GM23338 (cell line): Measurements from ENCODE around the gene MARCHF2. TPM values are rescaled to one million over a fixed set of nuclear protein-coding genes. Genes with fewer than 3 reads are reported as not detected.

Experiments used
- ATAC-seq: fragments of 200-7000 bp; cut with Tn5 transposase; 3 replicates; pipeline ENCODE4 v1.9.1; 2020
- DNase-seq: peaks from one replicate; pipeline ENCODE4 v3.0.0-alpha.2; 2015; ENCODE audit warnings: low spot score
- H2AFZ ChIP-seq: fragments of 200-600 bp; sonication (generic); 2 replicates; pipeline ENCODE4 v1.8.0; 2016; ENCODE audit warnings: antibody characterized with exemption, mild to moderate bottlenecking, moderate library complexity
- H3F3A ChIP-seq: fragments of 200-600 bp; sonication (generic); replicated peaks from 2 replicates; pipeline ENCODE4 v1.8.0; 2017; ENCODE audit warnings: antibody characterized with exemption, mixed run types, low read depth
- H3K27ac ChIP-seq: fragments of 200-600 bp; sonication (generic); 2 replicates; pipeline ENCODE4 v1.6.1; 2016; ENCODE audit warnings: low read depth
- H3K27me3 ChIP-seq: fragments of 200-600 bp; sonication (generic); 2 replicates; pipeline ENCODE4 v1.8.0; 2016; ENCODE audit warnings: mild to moderate bottlenecking, mixed run types, moderate library complexity; ENCODE audit not compliant: insufficient read depth
- H3K36me3 ChIP-seq: fragments of 200-600 bp; sonication (generic); 2 replicates; pipeline ENCODE4 v1.8.0; 2016; ENCODE audit warnings: mild to moderate bottlenecking; ENCODE audit not compliant: insufficient read depth
- H3K4me1 ChIP-seq: fragments of 200-600 bp; sonication (generic); 2 replicates; pipeline ENCODE4 v1.8.0; 2016; ENCODE audit warnings: mild to moderate bottlenecking, moderate library complexity; ENCODE audit not compliant: insufficient read depth
- H3K4me2 ChIP-seq: fragments of 200-600 bp; sonication (generic); 2 replicates; pipeline ENCODE4 v1.7.1; 2017; ENCODE audit warnings: mixed run types
- H3K4me3 ChIP-seq: fragments of 200-600 bp; sonication (generic); 2 replicates; pipeline ENCODE4 v1.6.1; 2016; ENCODE audit warnings: mixed run types
- H3K79me2 ChIP-seq: fragments of 200-600 bp; sonication (generic); replicated peaks from 2 replicates; pipeline ENCODE4 v1.8.0; 2017; ENCODE audit warnings: mild to moderate bottlenecking; ENCODE audit not compliant: insufficient read depth
- H3K9me2 ChIP-seq: fragments of 200-600 bp; sonication (generic); 2 replicates; pipeline ENCODE4 v1.8.0; 2017; ENCODE audit not compliant: insufficient read depth
- H4K20me1 ChIP-seq: fragments of 200-600 bp; sonication (generic); replicated peaks from 2 replicates; pipeline ENCODE4 v1.8.0; 2017; ENCODE audit warnings: mild to moderate bottlenecking; ENCODE audit not compliant: insufficient read depth
- H3K27ac Mint-ChIP-seq: 2 replicates; pipeline ENCODE4 v1.8.0; 2020; ENCODE audit warnings: inconsistent platforms, mild to moderate bottlenecking, moderate library complexity, mixed read lengths
- H3K27me3 Mint-ChIP-seq: 3 replicates; pipeline ENCODE4 v1.8.0; 2022; ENCODE audit warnings: low read depth, mild to moderate bottlenecking, moderate library complexity, mixed read lengths, inconsistent platforms; ENCODE audit not compliant: insufficient read depth, poor library complexity
- H3K36me3 Mint-ChIP-seq: 3 replicates; pipeline ENCODE4 v1.8.0; 2021; ENCODE audit warnings: low read depth, mild to moderate bottlenecking, inconsistent platforms, moderate library complexity, mixed read lengths
- H3K4me1 Mint-ChIP-seq: 3 replicates; pipeline ENCODE4 v1.8.0; 2020; ENCODE audit warnings: mild to moderate bottlenecking, inconsistent platforms, mixed read lengths
- H3K4me3 Mint-ChIP-seq: 3 replicates; pipeline ENCODE4 v1.8.0; 2021; ENCODE audit warnings: moderate library complexity, mild to moderate bottlenecking, inconsistent platforms, mixed read lengths
- H3K9me3 Mint-ChIP-seq: 3 replicates; pipeline ENCODE4 v1.8.0; 2020; ENCODE audit warnings: moderate library complexity, mild to moderate bottlenecking, inconsistent platforms, mixed read lengths
- CREB1 ChIP-seq: fragments of 250-450 bp; sonication (Bioruptor Pico); IDR thresholded peaks from 2 replicates; pipeline ENCODE4 v1.5.0; 2020; ENCODE audit warnings: low read depth, mild to moderate bottlenecking, moderate library complexity
- EZH2 ChIP-seq: fragments of 200-600 bp; sonication (generic); IDR thresholded peaks from one replicate; pipeline ENCODE4 v1.8.0; 2017; ENCODE audit warnings: antibody characterized with exemption, mild to moderate bottlenecking, low read depth; ENCODE audit not compliant: unreplicated experiment
- EZH2phosphoT487 ChIP-seq: fragments of 200-600 bp; sonication (generic); IDR thresholded peaks from one replicate; pipeline ENCODE4 v1.8.1; 2018; ENCODE audit warnings: antibody characterized with exemption; ENCODE audit not compliant: unreplicated experiment
- JUNB ChIP-seq: IDR thresholded peaks from one replicate; pipeline ENCODE4 v1.6.1; 2016; ENCODE audit warnings: antibody characterized with exemption; ENCODE audit not compliant: unreplicated experiment
- NANOG ChIP-seq: IDR thresholded peaks from 2 replicates; pipeline ENCODE4 v1.6.1; 2016; ENCODE audit warnings: antibody characterized with exemption, borderline replicate concordance
- POLR2AphosphoS5 ChIP-seq: IDR thresholded peaks from 2 replicates; pipeline ENCODE4 v1.6.1; 2016; ENCODE audit warnings: antibody characterized with exemption, low read depth
- STAT1 ChIP-seq: IDR thresholded peaks from one replicate; pipeline ENCODE4 v1.6.1; 2016; ENCODE audit warnings: antibody characterized with exemption; ENCODE audit not compliant: unreplicated experiment
- ZNF114 ChIP-seq: fragments of 250-450 bp; sonication (Bioruptor Pico); IDR thresholded peaks from 2 replicates; pipeline ENCODE4 v1.5.0; 2020; ENCODE audit warnings: mild to moderate bottlenecking, moderate library complexity
- ZNF331 ChIP-seq: fragments of 250-450 bp; sonication (Bioruptor Pico); IDR thresholded peaks from 2 replicates; pipeline ENCODE4 v1.5.0; 2020; ENCODE audit warnings: low read depth, mild to moderate bottlenecking, moderate library complexity
- polyA plus RNA-seq: library from polyadenylated mRNA; unstranded; fragments of >200 nt; fragmentation: Nextera tagmentation; extraction: Ambion mirVana; gene quantifications from 2 replicates; pipeline ENCODE4 v1.2.1, GENCODE V29; 2016
- total RNA-seq: library from RNA; depleted of rRNA; stranded (reverse); fragments of >200 nt; shearing (Covaris generic); gene quantifications from 2 replicates; pipeline ENCODE4 v1.2.3, GENCODE V29; 2014
- TF ChIP-seq, protein P1 (sequence below): IDR thresholded peaks from 2 replicates; pipeline ENCODE4 v1.6.1; 2016; ENCODE audit warnings: antibody characterized with exemption
- TF ChIP-seq, protein P2 (sequence below): IDR thresholded peaks from one replicate; pipeline ENCODE4 v1.6.1; 2018; ENCODE audit warnings: antibody characterized with exemption; ENCODE audit not compliant: unreplicated experiment
- TF ChIP-seq, protein P3 (sequence below): fragments of 250-450 bp; sonication (Bioruptor Pico); IDR thresholded peaks from 2 replicates; pipeline ENCODE4 v1.5.0; 2020; ENCODE audit warnings: mild to moderate bottlenecking, moderate library complexity
- TF ChIP-seq, protein P4 (sequence below), 2 experiments: fragments of 200-600 bp in 1 of 2; sonication (generic) in 1 of 2; conservative IDR thresholded peaks; 2 replicates each; pipeline versions ENCODE4 v1.5.1 to v1.6.1; 2016 to 2017; ENCODE audit warnings: antibody characterized with exemption in 2 of 2, low read depth in 2 of 2, mild to moderate bottlenecking in 2 of 2, moderate library complexity in 1 of 2

The MARCHF2 gene
- total and polyA plus RNA-seq, 2 experiments from 2014 or later: 18.9 to 50.1 TPM

DNA sequence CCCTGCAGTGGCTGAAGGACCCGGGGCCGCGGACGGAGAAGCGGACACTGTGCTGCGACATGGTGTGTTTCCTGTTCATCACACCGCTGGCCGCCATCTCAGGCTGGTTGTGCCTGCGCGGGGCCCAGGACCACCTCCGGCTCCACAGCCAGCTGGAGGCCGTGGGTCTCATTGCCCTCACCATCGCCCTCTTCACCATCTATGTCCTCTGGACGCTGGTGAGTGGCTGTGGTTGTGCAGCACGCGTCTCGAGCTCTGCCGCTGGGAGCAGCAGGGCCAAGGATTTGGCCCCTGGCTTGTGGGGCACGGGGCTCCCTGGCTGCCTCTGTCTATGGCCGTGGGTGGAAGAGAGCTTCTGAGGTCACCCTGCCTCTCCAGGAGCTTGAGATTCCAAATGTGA is 17.5 kb downstream of the MARCHF2 start:
- no peaks in the 10 kb centered on the region for H3K27me3 ChIP-seq
- DNase-seq (no peak), ATAC-seq (no peak)
- no peak overlapping the region for H3K4me3 ChIP-seq
- no peak overlapping the region for H3K4me2 ChIP-seq
- H2AFZ ChIP-seq: no peak overlapping the region
- Mint-ChIP-seq H3K27ac (no peak overlapping the region), H3K4me3 (no peak overlapping the region), H3K4me1 (no peaks in the 10 kb centered on the region; the same call in 2 of the 3 replicates), H3K27me3 (peaks cover 9% of the 10 kb centered on the region), H3K36me3 (no peaks in the 10 kb centered on the region; the same call in none of the 3 replicates), H3K9me3 (no peaks in the 10 kb centered on the region)
- H3K36me3 ChIP-seq: no peaks in the 10 kb centered on the region
- H3K79me2 ChIP-seq: no peaks in the 10 kb centered on the region
- no peaks in the 10 kb centered on the region for H3F3A ChIP-seq
- H3K4me1 ChIP-seq: no peaks in the 10 kb centered on the region
- TF ChIP-seq, protein P1, sequence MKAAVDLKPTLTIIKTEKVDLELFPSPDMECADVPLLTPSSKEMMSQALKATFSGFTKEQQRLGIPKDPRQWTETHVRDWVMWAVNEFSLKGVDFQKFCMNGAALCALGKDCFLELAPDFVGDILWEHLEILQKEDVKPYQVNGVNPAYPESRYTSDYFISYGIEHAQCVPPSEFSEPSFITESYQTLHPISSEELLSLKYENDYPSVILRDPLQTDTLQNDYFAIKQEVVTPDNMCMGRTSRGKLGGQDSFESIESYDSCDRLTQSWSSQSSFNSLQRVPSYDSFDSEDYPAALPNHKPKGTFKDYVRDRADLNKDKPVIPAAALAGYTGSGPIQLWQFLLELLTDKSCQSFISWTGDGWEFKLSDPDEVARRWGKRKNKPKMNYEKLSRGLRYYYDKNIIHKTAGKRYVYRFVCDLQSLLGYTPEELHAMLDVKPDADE: no peak
- TF ChIP-seq, protein P2, sequence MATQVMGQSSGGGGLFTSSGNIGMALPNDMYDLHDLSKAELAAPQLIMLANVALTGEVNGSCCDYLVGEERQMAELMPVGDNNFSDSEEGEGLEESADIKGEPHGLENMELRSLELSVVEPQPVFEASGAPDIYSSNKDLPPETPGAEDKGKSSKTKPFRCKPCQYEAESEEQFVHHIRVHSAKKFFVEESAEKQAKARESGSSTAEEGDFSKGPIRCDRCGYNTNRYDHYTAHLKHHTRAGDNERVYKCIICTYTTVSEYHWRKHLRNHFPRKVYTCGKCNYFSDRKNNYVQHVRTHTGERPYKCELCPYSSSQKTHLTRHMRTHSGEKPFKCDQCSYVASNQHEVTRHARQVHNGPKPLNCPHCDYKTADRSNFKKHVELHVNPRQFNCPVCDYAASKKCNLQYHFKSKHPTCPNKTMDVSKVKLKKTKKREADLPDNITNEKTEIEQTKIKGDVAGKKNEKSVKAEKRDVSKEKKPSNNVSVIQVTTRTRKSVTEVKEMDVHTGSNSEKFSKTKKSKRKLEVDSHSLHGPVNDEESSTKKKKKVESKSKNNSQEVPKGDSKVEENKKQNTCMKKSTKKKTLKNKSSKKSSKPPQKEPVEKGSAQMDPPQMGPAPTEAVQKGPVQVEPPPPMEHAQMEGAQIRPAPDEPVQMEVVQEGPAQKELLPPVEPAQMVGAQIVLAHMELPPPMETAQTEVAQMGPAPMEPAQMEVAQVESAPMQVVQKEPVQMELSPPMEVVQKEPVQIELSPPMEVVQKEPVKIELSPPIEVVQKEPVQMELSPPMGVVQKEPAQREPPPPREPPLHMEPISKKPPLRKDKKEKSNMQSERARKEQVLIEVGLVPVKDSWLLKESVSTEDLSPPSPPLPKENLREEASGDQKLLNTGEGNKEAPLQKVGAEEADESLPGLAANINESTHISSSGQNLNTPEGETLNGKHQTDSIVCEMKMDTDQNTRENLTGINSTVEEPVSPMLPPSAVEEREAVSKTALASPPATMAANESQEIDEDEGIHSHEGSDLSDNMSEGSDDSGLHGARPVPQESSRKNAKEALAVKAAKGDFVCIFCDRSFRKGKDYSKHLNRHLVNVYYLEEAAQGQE: no peak
- TF ChIP-seq, protein P3, sequence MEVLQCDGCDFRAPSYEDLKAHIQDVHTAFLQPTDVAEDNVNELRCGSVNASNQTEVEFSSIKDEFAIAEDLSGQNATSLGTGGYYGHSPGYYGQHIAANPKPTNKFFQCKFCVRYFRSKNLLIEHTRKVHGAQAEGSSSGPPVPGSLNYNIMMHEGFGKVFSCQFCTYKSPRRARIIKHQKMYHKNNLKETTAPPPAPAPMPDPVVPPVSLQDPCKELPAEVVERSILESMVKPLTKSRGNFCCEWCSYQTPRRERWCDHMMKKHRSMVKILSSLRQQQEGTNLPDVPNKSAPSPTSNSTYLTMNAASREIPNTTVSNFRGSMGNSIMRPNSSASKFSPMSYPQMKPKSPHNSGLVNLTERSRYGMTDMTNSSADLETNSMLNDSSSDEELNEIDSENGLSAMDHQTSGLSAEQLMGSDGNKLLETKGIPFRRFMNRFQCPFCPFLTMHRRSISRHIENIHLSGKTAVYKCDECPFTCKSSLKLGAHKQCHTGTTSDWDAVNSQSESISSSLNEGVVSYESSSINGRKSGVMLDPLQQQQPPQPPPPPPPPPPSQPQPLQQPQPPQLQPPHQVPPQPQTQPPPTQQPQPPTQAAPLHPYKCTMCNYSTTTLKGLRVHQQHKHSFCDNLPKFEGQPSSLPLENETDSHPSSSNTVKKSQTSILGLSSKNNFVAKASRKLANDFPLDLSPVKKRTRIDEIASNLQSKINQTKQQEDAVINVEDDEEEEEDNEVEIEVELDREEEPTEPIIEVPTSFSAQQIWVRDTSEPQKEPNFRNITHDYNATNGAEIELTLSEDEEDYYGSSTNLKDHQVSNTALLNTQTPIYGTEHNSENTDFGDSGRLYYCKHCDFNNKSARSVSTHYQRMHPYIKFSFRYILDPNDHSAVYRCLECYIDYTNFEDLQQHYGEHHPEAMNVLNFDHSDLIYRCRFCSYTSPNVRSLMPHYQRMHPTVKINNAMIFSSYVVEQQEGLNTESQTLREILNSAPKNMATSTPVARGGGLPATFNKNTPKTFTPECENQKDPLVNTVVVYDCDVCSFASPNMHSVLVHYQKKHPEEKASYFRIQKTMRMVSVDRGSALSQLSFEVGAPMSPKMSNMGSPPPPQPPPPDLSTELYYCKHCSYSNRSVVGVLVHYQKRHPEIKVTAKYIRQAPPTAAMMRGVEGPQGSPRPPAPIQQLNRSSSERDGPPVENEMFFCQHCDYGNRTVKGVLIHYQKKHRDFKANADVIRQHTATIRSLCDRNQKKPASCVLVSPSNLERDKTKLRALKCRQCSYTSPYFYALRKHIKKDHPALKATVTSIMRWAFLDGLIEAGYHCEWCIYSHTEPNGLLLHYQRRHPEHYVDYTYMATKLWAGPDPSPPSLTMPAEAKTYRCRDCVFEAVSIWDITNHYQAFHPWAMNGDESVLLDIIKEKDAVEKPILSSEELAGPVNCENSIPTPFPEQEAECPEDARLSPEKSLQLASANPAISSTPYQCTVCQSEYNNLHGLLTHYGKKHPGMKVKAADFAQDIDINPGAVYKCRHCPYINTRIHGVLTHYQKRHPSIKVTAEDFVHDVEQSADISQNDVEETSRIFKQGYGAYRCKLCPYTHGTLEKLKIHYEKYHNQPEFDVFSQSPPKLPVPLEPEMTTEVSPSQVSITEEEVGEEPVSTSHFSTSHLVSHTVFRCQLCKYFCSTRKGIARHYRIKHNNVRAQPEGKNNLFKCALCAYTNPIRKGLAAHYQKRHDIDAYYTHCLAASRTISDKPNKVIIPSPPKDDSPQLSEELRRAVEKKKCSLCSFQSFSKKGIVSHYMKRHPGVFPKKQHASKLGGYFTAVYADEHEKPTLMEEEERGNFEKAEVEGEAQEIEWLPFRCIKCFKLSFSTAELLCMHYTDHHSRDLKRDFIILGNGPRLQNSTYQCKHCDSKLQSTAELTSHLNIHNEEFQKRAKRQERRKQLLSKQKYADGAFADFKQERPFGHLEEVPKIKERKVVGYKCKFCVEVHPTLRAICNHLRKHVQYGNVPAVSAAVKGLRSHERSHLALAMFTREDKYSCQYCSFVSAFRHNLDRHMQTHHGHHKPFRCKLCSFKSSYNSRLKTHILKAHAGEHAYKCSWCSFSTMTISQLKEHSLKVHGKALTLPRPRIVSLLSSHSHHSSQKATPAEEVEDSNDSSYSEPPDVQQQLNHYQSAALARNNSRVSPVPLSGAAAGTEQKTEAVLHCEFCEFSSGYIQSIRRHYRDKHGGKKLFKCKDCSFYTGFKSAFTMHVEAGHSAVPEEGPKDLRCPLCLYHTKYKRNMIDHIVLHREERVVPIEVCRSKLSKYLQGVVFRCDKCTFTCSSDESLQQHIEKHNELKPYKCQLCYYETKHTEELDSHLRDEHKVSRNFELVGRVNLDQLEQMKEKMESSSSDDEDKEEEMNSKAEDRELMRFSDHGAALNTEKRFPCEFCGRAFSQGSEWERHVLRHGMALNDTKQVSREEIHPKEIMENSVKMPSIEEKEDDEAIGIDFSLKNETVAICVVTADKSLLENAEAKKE (CRISPR knock-in tag): no peak
- TF ChIP-seq EZH2 (no peak), NANOG (no peak), ZNF114 (CRISPR knock-in tag) (no peak), JUNB (no peak), ZNF331 (CRISPR knock-in tag) (no peak), STAT1 (no peak), CREB1 (CRISPR knock-in tag) (no peak), EZH2phosphoT487 (no peak), POLR2AphosphoS5 (no peak)
- TF ChIP-seq, protein P4, sequence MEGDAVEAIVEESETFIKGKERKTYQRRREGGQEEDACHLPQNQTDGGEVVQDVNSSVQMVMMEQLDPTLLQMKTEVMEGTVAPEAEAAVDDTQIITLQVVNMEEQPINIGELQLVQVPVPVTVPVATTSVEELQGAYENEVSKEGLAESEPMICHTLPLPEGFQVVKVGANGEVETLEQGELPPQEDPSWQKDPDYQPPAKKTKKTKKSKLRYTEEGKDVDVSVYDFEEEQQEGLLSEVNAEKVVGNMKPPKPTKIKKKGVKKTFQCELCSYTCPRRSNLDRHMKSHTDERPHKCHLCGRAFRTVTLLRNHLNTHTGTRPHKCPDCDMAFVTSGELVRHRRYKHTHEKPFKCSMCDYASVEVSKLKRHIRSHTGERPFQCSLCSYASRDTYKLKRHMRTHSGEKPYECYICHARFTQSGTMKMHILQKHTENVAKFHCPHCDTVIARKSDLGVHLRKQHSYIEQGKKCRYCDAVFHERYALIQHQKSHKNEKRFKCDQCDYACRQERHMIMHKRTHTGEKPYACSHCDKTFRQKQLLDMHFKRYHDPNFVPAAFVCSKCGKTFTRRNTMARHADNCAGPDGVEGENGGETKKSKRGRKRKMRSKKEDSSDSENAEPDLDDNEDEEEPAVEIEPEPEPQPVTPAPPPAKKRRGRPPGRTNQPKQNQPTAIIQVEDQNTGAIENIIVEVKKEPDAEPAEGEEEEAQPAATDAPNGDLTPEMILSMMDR (conservative IDR thresholded peaks at IDR 0.05; ENCODE audit: low read depth in 2 of 2): no peak
- no peaks in the 10 kb centered on the region for H3K9me2 ChIP-seq
- H4K20me1 ChIP-seq: no peaks in the 10 kb centered on the region
- H3K27ac ChIP-seq: no peak overlapping the region
